NCI-H460 (cell line): ENCODE results near the gene MRPL28. TPM values are rescaled to one million over a fixed set of nuclear protein-coding genes. Genes with fewer than 3 reads are reported as not detected.
A peak's percentile ranks its signal among the peaks of the same experiment; 100 is the strongest.
"Not testable (repeated sequence)": the region's sequence is repeated elsewhere in the genome, so short reads cannot be mapped to it uniquely, and the experiment has no call there.

Experiments
- DNase-seq: peaks from one replicate; pipeline ENCODE4 v3.0.0-alpha.2; 2016; ENCODE audit warnings: low read depth; ENCODE audit errors: extremely low read depth
- total RNA-seq: library from RNA; depleted of rRNA; stranded (reverse); fragments of >200 nt; shearing (Covaris generic); gene quantifications from 2 replicates; pipeline ENCODE4 v1.2.3, GENCODE V29; 2014

MRPL28 gene
- total RNA-seq, 1 experiment from 2014 or later = 100 TPM

- peak; percentile 83 for DNase-seq
These were observed 8.3 kb downstream of the MRPL28 start for GRCh38 chr16:361872-362701.

GRCh38 chr16:361341-361871 lies 8.9 kb downstream of the MRPL28 start:
- no peak for DNase-seq

DNA sequence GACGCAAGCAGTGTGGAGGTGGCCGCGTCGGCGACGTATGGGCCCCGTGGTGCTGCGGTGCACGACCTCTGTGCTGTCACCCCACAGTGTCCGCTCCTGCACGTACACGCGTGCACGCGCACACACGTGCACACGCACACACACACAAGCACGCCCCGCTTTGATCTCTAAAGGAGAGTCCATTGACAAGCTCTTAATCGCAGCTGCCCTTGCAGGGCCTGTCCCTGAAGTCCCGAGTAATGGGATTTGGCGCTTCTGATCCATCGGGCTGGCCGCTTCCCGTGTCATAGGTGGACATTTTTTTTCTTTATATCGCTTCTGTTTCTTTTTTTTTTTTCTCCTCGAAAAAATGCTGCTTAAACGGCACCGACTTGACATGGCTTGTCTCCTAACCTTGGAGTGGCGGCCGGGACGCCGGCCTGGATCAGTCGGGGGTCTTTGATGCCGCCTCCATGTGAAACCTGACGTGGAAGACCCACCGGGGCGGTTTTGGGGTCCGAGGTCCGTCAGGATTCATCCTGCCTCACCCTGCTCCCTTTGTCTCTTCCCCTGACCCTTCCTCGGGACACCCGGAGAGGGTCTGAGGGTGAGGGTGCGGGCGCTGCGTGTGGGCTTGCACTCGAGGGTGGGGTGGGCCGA lies 9.5 kb downstream of the MRPL28 start:
- no peak for DNase-seq

- DNase-seq = no peak
These were observed 10.3 kb downstream of the MRPL28 start for GRCh38 chr16:359871-360697.

DNA sequence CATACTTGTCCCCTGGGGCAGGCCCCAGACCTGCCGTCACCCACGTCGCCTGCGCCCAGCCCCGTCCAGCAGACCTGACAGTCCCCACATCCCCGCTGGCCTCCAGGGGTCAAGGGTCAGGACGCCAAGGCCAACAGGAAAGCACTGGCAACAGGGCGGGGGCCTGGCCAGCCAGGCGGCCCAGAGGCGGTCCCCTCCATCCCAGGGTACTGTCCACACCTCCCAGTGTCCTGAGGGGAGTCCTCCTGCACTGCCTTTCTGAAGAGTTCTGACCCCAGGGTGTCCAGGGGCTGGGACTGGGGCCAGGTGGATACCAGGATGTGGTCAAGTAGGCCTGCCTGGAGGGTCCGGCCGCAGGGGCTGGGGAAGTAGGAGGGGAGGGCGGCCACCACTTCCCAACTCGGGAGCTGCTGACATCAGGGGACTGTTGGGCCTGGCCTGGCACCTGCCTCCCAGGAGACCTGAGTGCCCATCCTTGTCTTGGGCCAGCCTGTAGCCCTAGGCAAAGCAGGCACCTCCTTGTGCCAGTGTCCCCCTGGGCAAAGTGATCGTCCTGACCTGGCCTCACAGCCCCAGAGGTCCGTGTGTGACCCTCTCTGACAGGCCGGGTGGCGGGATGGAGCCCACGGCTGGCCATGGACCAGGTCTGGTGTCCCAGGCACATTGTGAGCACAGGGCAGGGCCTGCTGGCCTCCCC lies 11.1 kb downstream of the MRPL28 start:
- DNase-seq = no peak

- DNase-seq = no peak
These were observed 13.6 kb downstream of the MRPL28 start for GRCh38 chr16:356741-357140.

- no peak for DNase-seq
These were observed 15.3 kb downstream of the MRPL28 start for GRCh38 chr16:354971-355461.

DNA sequence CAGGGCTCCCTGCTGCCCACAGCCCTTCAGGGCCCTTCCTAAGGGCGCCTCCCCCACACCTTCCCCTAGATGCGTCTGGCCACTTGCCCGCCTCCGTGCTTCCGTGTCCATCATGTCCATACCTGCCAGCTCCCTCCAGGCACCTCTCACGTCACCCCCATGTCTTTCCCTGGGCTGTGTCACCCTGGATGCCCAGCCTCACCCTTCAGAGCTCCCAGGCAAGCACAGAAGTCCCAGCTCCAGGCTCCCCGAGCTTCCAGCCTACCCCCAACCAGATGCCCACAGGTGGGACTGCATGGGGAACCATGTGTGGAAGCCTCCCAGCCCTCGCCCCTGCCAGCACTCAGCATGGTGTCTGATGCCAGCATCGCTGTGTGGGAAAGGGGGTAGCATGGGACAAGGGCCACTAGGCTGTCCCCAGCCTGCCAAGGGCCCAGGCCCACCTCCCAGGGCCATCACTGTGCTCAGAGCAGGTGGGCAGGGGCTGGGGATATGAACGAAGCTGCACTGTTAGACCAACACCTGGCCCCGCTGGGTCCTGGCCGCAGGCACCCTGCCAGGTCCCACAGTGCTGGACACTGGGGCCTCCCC lies 16.0 kb downstream of the MRPL28 start:
- DNase-seq = no peak

DNA sequence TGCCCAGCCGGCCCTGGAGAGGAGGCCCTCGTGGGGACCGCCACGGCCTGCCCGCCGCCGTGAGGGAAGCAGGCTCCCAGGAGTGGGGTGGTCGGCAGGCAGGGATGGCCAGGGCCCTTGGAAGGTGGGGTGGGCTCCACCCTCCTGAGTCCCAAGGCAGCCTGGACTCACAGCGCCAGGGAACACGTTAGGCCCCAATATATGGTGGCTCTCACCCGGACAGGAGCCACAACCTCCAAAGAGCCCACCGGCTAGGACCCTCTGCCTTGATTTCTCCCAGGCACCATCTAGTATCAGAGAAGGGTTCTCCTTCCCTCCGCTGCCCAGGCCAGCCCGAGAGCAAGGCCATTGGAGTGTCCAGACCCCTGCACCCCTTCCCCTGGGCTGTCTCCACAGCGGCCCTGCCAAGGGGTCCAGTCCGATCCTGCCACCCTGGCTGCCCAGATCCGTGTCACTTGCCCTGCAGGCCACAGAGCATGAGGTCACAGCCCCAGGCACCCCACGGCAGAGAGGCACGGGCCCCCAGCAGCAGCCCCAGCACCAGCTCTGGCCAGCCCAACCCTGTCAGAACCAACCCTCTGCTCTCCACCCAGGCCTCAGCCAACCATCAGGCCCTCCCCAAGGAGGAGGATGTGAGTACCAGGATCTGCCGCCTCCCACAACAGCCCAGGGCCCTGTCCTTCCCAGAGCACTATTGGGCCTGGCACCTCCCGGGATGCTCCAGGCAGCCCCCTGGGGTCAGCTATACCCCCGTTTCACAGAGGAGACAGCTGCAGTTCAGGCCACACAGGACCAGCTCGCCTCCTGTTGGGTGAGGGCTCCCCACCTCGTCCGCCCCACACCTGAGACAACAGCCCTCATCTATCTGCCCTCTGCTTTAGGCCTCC lies 16.7 kb downstream of the MRPL28 start:
- no peak for DNase-seq

- DNase-seq = peak; percentile 98
These were observed 17.6 kb downstream of the MRPL28 start, which contains the start of gene AXIN1 for GRCh38 chr16:352547-353403. Gene AXIN1, minus strand, starts transcription at chr16:352723. Its CDS starts 5,698 bp downstream, at chr16:347025.

DNA sequence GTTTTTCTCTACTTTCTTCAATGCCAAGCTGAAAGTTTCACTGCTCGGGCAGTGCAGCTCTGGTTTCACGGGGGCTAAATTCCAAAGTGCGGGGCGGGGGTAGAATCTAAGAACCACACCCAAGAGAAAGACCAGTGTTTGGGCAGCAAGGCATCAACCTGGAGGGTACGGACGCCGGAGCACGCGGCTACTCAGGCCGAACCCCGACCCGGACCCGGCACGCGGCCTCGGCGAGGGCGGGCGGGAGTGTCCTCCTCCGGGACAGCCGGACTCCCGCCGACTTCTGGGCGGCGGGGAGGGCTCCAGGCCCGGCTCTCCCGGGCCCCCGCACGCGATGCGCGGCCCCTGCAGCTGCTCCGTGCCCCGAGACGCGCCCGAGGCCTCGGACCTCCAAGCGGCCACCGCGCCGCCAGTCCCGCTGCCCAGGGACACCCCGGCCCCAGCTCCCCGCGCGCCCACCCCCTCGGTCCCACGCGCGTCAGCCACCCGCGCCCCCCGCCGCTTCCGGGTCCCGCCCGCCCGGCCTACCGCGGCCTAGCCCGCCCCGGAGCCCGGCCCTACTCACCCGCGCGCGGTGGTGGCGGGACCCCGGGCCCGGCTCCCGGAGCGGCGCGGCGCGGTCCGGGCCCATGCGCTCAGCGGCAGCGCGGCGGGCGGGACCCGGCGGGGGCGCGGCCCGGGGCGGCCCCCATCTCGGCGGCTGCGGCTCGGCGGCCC lies 18.4 kb downstream of the MRPL28 start:
- DNase-seq = no peak

GRCh38 chr16:350203-350602 lies 20.1 kb downstream of the MRPL28 start:
- no peak for DNase-seq

GRCh38 chr16:349211-349610 lies 21.1 kb downstream of the MRPL28 start:
- no peak for DNase-seq

GRCh38 chr16:348495-348894 lies 21.8 kb downstream of the MRPL28 start:
- not testable (repeated sequence) for DNase-seq

- no peak for DNase-seq
These were observed 23.1 kb downstream of the MRPL28 start for GRCh38 chr16:347203-347602.

DNA sequence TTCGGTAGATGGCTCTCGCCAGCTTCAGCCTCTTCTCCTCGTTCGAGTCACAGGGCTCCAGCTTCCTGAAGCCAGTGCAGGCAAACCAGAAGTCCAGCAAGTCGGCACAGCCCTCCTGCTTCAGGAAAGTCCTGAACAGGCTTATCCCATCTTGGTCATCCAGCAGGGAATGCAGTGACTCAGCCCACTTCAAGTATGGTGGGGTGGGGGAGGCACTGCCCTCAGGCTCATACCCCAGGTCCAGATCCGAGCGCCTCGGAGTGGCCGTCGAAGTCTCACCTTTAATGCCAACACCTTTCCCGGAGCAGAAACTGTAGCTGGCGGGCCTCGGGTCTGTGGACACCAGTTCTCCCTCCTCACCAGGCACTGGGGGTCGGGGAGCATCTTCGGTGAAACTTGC lies 23.8 kb downstream of the MRPL28 start:
- DNase-seq = no peak

DNA sequence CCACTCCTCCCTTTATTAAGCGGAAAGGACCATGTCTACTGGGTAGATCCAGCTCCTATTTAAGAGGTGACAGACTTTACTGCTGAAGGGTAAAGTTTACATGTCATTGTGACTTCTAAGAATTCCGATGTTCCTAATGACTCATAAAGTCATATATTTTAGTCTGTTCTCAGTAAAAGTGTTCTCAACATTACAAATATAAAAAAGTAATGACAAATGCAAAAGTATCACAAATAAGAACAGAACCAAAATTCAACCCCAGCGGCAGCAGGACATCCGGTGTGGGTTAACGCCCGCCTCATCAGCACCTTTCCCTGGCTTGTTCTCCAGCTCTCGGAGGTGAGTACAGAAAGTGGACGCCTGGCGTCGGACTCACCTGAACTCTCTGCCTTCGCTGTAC lies 24.6 kb downstream of the MRPL28 start:
- no peak for DNase-seq
